ENCODE measurements around the gene RND3.

The RND3 gene

DNA sequence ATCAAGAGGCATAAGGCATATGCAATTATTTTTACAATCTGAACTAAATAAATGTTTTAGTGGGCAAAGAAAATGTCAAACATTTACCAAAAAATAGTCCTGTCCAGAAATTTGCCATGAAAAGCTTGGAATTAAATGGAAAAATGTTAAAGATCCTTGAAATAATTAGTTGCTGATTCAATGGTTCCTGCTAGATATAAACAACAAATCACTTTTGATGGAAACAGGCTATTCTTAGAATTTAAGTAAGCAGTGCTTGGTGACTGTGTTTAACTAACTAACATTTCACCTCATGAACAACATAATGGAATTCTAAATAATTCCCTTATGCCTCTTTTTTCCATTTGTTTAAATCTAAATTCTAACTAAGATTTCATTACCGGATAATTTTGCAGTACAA lies 3.9 kb downstream of the RND3 start:
- TF ChIP-seq, protein P1, sequence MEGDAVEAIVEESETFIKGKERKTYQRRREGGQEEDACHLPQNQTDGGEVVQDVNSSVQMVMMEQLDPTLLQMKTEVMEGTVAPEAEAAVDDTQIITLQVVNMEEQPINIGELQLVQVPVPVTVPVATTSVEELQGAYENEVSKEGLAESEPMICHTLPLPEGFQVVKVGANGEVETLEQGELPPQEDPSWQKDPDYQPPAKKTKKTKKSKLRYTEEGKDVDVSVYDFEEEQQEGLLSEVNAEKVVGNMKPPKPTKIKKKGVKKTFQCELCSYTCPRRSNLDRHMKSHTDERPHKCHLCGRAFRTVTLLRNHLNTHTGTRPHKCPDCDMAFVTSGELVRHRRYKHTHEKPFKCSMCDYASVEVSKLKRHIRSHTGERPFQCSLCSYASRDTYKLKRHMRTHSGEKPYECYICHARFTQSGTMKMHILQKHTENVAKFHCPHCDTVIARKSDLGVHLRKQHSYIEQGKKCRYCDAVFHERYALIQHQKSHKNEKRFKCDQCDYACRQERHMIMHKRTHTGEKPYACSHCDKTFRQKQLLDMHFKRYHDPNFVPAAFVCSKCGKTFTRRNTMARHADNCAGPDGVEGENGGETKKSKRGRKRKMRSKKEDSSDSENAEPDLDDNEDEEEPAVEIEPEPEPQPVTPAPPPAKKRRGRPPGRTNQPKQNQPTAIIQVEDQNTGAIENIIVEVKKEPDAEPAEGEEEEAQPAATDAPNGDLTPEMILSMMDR (IDR thresholded peaks at IDR 0.05; ENCODE audit: extremely low read depth, insufficient read depth, missing control alignments), result no peak
- no peak for DNase-seq (ENCODE audit: low spot score)
- in situ Hi-C loops (cut with MboI; ENCODE audit: low pct_unique_long_range_greater_than_20kb, low sequenced_read_pairs, unreplicated experiment), result loop anchor here (25.0 kb wide), 1 partner anchor 896 kb away; the partner anchor contains the start of gene MMADHC

GRCh38 chr2:150482667-150483400 lies 4.6 kb downstream of the RND3 start:
- DNase-seq (ENCODE audit: low spot score), result no peak
- TF ChIP-seq, protein P1 (IDR thresholded peaks at IDR 0.05; ENCODE audit: extremely low read depth, insufficient read depth, missing control alignments), result no peak
- in situ Hi-C loops (cut with MboI; ENCODE audit: low pct_unique_long_range_greater_than_20kb, low sequenced_read_pairs, unreplicated experiment), result loop anchor here (25.0 kb wide), 1 partner anchor 896 kb away; the partner anchor contains the start of gene MMADHC

DNA sequence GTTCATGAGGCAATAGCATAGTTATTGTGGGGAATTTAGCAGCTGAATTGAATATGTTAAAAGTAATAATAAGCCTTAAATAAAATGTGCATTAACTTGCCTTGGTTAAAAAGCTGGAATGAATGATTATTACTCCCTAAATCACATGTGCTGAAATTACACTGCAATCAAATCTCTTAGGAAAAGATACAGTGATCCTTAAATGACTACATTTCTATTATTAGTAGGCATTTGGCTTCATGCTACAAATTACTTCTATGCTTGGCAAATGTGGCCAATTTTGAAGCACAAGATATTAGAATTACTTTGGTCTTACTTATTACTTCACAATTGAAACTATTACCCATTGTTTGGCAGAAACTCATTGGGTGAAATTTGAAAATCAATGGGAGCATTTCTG lies 5.4 kb downstream of the RND3 start:
- TF ChIP-seq, protein P1 (IDR thresholded peaks at IDR 0.05; ENCODE audit: extremely low read depth, insufficient read depth, missing control alignments), result no peak
- no peak for DNase-seq (ENCODE audit: low spot score)
- in situ Hi-C loops (cut with MboI; ENCODE audit: low pct_unique_long_range_greater_than_20kb, low sequenced_read_pairs, unreplicated experiment), result loop anchor here (25.0 kb wide), 1 partner anchor 895 kb away; the partner anchor contains the start of gene MMADHC

GRCh38 chr2:150480971-150481830 lies 6.3 kb downstream of the RND3 start:
- TF ChIP-seq, protein P1 (IDR thresholded peaks at IDR 0.05; ENCODE audit: extremely low read depth, insufficient read depth, missing control alignments), result no peak
- in situ Hi-C loops (cut with MboI; ENCODE audit: low pct_unique_long_range_greater_than_20kb, low sequenced_read_pairs, unreplicated experiment), result loop anchor here (25.0 kb wide), 1 partner anchor 894 kb away; the partner anchor contains the start of gene MMADHC
- no peak for DNase-seq (ENCODE audit: low spot score)

- no peak for DNase-seq (ENCODE audit: low spot score)
- TF ChIP-seq, protein P1 (IDR thresholded peaks at IDR 0.05; ENCODE audit: extremely low read depth, insufficient read depth, missing control alignments), result no peak
- in situ Hi-C loops (cut with MboI; ENCODE audit: low pct_unique_long_range_greater_than_20kb, low sequenced_read_pairs, unreplicated experiment), result loop anchor here (25.0 kb wide), 1 partner anchor 893 kb away; the partner anchor contains the start of gene MMADHC
Measured at GRCh38 chr2:150480241-150480640, 7.2 kb downstream of the RND3 start.

Measured in GM13977 (cell line).